ENCODE data around the gene LHFPL3.
"Not testable (repeated sequence)": the region's sequence is repeated elsewhere in the genome, so short reads cannot be mapped to it uniquely, and the experiment has no call there.

The LHFPL3 gene

DNA sequence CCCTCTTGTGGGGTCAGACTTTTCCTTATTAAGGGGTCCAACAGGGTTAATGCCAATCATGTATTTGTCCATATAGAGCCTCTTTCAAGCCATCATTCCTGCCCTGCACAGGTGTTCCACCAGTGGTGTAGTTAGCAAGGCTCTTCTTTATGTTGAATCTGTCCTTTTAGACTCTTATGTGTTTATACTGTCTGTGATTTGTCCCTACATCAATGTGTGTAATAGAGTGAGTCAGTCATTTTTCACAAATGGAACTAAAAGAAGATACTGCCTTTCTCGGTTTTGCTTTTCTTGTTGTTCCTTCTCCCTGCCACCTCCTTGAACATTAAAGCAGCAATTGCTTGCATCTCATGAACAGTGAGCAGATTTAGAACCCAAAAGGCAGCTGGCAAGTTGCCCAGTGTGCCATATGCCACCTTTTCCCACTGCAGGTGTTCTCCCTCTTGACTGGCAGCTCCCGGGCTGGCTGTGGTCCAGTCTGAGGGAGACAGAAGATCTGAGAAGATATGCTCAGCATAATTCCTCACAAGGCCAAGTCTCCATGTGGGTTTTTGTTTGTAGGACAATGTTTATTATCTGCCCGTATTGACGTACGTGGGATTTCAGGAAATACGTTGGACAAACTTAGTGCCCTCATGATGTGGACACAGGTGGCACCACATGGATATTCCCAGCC, 154.1 kb downstream of the LHFPL3 start:
- DNase-seq (ENCODE audit: low read depth) = no peak

DNA sequence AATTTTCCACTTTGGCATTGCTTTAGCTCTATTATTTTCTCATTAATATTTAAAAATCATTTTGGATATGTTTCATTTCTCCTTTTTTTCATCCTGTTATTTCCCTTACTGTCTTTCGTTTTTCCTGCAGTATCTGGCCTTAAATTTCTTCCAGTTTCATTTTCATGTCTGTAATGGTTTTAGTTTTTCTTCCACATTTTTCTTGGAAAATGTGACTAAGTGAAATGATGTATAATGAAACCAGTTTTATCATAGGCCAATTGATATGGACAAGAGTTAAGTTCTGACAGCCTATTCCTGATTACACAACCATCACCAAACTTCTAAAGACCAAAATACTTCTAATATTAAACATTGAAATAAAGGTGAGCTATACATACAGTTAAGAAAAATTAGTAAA, 158.5 kb downstream of the LHFPL3 start:
- no peak for DNase-seq (ENCODE audit: low read depth)

DNA sequence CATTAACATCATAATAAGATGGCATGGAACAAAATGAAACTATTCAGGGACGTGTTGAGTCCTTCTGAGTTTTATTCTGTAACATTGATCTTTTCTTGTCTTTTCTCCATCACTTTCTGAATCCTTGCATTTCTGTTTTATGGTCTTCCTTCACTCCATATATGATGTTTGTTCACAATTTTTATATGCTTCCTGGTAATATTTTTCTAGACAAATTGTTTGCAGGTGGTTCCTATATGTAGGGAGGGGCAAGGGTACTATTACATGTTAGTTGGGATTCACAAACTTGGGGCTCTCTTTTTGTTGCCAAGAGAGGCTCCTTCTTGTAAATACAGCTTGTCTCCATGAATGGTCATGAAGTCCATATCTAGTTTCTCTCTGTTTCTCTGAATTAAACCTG, 159.2 kb downstream of the LHFPL3 start:
- DNase-seq (ENCODE audit: low read depth) = no peak

DNA sequence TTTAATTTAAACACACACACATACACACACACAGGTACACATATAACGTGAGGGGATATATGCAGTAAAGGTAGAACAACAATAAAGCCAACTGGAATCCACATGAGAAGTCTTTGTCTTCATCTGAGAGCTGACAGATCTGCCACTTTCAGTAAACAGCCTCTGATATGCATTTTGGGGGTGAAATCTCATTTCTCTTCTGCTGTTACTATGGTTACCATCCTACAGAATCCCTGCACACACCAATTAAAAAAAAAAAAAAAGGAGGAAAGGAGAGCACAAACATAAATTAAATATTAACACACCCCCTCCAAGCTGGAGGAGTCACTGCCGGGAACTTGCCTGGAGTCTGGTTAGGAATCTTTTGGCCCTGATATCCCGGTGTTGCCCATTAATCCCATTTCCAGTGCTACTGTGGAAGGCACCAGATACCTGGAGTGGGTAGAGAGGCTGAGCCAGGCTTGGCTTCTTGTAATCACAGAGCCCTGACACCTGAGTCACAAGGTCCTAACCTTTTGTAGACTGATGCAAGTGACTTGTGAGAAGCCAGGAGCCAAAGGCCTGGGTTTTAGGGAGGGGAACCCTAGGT, 169.1 kb downstream of the LHFPL3 start:
- DNase-seq (ENCODE audit: low read depth) = no peak

DNA sequence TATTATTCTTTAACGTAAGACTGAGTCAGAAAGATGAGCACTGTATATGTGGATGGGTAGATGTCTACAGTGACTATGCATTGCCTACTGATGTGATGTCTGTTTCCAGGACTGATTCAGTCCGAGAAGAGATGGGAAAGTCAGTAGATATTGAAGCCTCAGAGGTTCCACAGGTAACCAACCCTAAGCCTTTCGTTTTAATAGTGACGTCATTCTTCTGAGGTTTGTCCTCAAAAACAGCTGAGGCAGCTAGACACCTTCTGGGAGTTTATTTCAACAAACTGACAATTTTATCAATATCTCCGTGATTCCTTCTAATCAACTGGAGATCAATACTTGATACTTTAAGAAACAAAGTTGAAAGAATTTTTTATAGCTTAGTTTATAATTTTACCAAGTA, 171.6 kb downstream of the LHFPL3 start:
- no peak for DNase-seq (ENCODE audit: low read depth)

DNA sequence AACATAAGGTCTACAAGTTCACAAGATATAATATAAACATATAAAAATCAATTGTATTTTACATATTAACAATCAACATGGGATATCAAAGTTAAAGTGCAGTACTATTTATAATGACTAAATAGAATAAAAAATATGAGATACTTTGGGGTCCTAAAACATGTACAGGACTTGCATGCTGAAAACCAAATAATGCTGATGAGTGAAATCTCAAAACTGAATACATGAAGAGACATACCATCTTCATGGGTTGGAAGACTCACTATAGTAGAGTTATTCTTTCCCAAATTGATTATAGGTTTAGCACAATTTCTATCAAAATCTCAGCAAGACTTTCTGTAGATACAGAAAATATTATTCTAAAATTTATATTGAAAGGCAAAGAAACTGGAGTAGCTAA, 181.5 kb downstream of the LHFPL3 start:
- DNase-seq (ENCODE audit: low read depth) = no peak

DNA sequence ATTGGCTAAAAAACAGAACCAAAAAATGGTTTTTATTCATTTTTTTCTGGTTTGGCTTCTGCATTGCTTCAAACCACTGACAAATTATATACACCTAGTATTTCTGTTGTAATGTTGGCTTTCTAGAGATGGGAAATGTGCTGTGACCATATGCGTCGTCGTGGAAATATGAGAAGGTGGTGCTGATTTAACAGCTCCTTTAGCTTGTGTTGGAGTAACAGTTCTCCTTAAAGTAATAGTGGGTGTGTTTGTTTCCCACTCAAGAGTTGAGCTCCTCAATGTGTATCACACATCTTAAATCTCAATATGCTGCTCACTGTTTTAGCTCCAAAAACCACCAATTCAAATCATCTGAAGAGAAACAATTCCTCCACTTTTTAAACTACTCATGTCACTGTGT, 196.4 kb downstream of the LHFPL3 start:
- no peak for DNase-seq (ENCODE audit: low read depth)

DNA sequence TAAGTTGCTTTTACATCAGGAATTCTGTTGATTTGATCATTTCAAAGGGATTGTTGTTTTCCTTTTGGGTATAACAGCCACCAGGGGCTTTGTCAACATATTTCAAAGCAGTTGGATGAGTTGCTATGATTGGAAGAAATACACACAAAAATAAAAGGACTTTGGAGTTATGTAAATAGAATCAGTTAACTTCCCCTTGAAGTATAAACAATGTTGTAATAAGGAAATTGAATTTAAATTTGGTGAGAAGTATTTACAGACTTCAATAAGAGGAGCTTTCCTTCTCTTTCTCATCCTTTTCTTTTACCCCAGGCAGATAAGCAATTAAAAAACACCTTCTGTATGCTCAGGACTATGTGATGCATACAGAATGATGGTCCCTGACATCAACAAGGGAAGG, 199.7 kb downstream of the LHFPL3 start:
- no peak for DNase-seq (ENCODE audit: low read depth)

DNA sequence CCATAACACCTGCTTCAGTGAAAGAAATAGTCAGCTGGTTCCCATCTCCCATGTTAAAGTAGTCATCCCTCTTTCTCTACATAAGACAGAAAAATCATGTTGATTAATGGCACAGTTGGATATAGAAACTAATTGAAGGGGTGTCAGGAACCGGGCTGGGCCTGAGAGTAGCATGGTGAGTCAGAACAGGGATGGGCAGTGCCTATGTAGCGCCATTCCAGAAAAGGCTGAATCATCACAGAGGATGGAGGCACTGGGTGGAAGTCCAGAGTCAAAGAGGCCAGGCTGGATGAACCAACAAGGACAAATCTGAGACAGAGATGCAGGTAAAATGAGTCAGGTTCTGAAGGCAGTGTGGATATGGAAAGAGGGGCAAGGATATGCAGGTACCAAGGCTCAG, 201.2 kb downstream of the LHFPL3 start:
- no peak for DNase-seq (ENCODE audit: low read depth)

DNA sequence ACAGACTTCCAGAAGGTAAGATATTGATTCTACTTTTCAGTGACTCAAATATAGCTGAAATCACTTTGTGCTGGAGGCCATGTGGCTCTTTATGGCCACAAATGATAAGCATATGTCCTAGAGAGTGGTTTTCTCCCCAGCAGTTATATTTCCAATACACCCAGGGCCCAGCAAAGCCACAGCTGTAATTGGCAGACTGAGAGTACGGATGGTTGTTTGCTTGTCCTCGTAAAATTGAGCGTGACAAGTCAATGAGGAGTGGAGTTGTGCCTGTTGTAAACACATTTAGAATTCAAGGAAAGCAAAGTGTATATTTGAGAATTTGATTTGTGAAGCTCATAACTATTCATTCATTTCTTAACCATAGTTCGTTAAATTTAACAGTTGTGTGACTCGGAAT, 201.8 kb downstream of the LHFPL3 start:
- DNase-seq (ENCODE audit: low read depth) = no peak

DNA sequence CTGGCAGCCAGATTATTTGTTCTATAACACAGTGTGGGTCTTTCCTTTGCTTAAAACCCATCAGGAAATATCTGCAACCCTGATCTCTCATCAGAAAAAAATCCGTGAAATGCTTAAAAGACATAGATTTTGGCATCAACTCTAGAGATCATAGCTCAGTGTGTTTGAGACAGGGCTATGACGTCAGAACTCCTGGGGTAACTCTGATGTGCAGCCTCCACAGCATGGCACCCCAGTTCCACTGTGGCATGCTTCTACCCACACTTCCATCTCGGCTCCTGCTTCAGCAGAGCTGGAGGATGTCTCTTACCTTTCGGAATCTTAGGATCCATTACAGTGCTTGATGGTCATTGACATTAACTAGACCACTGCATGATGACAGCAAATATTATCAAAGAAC, 205.7 kb downstream of the LHFPL3 start:
- DNase-seq (ENCODE audit: low read depth) = no peak

DNA sequence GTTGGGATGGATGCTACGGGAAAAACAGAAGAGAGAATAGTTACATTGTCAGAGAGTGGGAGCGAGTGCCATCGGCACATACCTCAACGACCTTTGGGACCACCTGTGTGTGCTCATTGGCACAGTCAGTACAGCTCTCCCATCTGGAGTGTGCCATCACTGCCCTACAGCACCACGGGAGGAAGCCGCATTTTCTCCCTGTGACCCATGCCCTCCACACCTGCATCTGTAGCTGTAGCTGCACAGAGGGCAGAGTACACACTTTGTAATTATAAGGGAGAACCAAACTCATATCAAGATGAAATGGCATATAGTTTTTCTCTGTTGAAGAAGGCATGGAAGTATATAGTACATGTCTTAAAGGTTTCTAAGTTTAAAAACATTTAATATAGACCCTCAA, 207.4 kb downstream of the LHFPL3 start:
- DNase-seq (ENCODE audit: low read depth) = no peak

DNA sequence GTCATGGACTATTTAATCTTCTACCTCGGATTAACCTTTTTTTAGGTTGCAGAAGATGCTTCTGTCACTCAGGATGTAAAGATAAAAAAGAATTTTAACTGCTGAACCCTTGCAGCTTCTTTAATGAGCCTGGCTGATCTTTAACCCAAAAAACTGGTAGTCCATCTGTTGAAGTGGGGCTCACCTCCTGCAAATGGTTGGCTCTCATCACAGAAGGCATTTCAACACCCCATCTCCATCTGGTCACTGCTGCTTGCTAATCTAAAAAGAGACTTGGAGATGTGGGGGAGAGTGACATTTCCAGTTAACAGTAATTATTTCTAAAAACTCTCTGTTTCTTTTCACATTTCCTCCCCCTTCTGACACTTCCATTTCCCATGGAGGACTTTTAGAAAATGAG, 208.6 kb downstream of the LHFPL3 start:
- DNase-seq (ENCODE audit: low read depth) = no peak

DNA sequence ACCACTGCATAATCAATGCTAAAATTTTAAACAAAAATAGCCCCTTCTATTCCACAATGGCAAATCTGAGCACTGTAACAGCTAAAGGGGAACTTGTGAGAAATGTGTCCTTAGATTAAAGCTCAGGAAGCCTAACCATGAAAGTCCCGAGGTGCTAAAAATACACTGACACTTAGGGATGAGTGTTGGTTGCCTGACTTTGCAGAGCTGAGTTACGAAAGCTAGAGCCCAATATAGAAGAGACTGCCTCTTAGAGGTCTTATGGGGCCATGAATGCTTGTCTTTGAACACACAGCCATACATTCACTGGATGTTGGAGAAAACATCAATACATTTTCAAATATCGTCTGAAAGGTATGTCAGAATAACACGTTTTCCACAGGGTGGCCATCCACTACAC, 209.7 kb downstream of the LHFPL3 start:
- no peak for DNase-seq (ENCODE audit: low read depth)

DNA sequence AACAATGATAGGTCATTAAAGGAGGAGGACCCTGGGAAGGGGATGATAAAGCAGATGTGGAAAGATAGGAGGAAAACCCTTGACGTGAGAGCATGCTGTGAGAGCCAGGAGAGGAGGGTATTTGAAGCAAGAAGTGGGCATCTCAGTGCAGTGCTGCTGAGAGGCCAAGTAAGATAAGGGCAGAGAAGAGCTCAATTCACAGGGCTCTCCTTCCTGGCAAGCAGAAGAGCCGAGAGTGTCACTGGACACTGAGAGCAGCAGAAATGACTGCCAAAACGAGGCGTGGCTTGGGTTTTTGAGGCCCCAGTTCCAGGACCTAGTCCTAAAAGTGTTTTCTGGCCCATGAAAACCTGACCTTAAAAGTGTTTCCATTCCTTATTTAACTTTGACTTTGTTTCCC, 213.5 kb downstream of the LHFPL3 start:
- DNase-seq (ENCODE audit: low read depth) = no peak

DNA sequence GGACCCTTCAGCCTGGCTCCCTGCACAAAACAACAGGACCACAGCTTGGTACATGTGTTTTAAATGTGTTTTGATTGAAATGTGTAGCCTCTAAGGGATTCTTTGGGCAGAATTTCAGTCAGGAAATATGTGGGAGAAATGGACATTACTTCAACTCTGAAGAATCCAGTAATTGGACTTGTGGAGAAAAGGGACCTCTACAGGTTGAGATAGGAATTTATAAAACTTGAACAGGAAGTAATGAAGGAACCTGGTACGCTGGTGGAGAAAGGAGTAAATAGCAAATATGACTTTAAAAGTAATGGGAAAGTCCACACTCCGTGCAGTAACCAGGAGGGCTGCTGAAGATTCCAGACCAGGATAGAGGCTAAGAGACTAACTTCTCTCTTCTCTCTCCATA, 220.5 kb downstream of the LHFPL3 start:
- DNase-seq (ENCODE audit: low read depth) = no peak

DNA sequence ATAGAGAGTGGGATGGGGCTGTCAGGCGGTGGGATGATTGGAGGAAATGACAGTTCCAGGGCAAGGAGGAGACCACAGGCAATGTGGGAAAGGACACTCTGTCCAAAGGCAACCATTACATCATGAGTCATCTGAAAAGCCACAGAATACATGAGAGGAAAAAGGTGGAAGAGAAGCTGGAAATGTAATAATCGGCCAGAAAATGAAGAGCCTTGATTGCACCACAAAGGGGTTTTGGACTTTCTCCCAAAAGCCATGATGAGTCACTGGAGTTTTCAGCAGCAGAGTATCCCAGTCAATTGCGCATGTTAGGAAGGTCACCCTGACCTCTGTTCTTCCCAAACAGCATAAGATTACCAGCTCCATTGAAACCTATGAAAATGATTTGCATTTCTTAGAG, 222.0 kb downstream of the LHFPL3 start:
- no peak for DNase-seq (ENCODE audit: low read depth)

DNA sequence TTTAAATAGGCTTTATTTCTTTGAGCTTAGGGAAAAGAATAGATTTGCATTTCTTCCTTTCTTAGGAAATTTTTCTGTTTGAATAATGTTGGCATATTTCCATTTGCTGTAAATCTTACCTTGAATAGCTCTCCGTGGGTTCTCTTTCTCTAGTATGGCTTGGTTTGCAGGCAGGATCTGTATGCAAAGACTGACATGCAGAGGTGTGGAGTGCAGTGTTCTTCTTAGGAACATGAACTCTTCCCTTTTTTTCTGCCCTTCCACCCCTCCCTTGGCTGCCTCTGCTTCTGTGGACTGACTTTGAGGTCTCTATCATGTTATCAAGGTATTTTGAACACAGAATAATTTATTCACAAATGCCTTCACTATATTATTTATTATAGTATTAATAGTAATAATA, 222.8 kb downstream of the LHFPL3 start:
- DNase-seq (ENCODE audit: low read depth) = no peak

DNA sequence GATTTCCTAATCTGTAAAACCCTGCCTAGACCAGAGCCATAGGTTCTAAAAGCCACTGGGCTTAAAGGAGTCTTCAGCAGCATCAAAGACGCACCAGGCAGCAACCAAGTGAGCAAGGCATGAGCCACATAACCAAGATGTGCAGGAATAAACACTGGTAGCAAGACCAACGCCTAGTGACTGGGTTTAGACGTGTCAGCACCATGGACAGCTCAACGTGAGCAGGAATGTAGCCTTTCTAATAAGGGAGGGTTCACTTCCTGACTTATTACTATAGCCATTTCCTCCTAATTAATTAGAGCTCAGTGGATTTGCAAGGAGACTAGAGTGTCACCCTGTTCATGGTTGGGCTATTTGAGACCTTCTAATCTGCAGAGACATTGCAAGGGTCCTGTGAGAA, 223.7 kb downstream of the LHFPL3 start:
- DNase-seq (ENCODE audit: low read depth) = no peak

DNA sequence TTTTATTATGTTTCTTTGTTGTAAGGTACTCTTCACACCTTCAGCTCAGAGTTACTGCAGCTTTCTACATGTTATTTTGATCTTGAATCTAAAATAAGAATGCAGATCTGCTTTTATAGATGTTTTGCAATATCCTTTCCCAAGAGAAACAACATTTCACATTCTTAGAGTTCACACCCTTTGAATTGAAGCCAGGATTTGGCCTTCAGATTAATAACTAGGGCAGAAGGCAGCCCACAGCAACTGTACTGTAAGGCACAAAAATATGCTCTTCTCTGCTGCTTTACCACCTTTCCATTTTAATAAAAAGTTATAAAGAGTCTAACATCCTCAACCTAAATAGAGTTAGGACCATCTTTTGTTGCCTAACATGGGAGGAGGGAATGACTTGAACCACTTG, 224.7 kb downstream of the LHFPL3 start:
- no peak for DNase-seq (ENCODE audit: low read depth)

DNA sequence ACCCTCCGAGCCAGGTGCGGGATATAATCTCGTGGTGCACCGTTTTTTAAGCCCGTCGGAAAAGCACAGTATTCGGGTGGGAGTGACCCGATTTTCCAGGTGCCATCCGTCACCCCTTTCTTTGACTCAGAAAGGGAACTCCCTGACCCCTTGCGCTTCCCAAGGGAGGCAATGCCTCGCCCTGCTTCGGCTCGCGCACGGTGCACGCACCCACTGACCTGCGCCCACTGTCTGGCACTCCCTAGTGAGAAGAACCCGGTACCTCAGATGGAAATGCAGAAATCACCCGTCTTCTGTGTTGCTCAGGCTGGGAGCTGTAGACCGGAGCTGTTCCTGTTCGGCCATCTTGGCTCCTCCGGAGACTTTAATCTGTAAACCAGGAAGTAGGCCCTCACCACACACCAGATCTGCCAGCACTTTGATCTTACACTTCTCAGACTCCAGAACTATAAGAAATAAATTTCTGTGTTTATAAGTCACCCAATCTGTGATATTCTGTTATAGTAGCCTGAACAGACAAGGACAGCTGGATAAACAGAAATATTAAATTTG, 235.0 kb downstream of the LHFPL3 start:
- not testable (repeated sequence) for DNase-seq (ENCODE audit: low read depth)

DNA sequence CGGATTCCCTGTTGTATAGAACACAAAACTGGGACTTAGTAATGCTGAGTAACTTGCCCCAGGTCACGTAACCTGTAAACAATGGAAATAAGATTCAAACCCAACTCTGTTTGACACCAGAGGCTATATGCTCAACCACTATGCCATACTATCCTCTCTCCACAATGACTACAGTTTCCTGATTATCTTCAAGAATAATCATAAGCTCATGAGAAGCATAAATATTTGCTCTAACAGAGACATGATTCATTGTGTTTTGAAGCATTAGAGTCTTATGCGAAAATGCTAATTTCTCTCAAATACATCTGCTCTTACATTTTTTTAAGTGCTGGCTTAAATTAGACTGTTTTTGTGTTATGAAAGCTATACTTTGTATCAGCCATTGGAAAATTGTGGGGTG, 241.3 kb downstream of the LHFPL3 start:
- DNase-seq (ENCODE audit: low read depth) = no peak

DNA sequence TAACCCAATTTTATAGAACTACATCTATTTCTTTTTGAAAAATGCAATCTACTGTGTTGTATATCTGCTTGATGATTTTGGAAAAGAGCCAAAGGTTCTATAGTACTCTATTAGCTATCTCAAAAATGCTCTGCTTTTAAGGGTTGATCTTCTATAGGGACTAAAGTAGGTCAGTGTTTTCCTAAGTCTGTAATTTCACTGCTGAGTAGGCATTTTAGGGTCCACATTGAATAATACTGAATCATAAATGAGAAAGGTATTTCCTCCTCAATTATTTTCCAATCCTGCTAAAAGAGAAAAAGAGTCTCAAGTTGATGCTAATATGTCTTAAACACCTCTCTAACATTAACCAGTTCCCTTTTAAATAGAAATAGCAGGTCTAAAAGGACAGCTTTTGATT, 244.2 kb downstream of the LHFPL3 start:
- DNase-seq (ENCODE audit: low read depth) = no peak

DNA sequence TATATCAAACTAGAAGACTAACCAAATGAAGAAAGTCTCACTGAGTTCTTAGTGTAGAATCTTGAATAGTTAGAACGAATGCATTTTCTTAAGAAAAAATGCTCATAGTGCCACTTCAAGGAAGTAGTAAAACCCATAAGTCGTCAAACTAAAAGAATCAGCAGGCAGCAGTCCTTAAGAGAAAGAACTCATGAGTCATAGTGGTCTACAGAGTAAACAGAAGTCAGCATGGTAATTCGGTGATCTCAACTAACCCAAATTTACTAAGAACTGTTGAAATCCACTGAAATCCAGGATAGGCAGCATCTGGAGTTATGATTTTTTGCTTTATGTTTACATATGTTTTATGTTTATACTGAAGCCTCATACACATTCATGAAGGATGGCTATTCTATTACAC, 256.2 kb downstream of the LHFPL3 start:
- DNase-seq (ENCODE audit: low read depth) = no peak

Measured in fibroblast of gingiva (primary cell).